ENCODE data around the gene HNRNPL. TPM values are rescaled to one million over a fixed set of nuclear protein-coding genes. Genes with fewer than 3 reads are reported as not detected.

HNRNPL gene
- total RNA-seq, 6 experiments from 2014 or later, result 89.5 to 157 (median 102) TPM

DNA sequence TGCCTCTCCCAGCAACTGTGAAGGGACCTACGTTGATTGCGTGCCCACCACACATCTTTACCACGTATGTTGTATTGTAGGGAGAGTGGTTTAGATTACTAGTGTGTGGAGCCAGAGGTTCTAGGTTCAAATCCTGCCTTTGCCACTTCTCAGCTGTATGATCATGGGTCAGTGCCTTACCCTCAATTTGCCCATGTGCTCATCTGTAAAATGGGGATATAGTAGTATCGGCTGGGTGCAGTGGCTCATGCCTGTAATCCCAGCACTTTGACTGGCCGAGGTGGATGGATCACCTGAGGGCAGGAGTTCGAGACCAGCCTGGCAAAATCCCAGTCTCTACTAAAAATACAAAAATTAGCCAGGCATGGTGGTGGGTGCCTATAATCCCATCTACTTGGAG lies 36.5 kb downstream of the HNRNPL start:
- H3K27ac ChIP-seq, result peak overlapping the region in 1 of 3 donors; percentile 38
- no peak overlapping the region for H3K4me3 ChIP-seq

DNA sequence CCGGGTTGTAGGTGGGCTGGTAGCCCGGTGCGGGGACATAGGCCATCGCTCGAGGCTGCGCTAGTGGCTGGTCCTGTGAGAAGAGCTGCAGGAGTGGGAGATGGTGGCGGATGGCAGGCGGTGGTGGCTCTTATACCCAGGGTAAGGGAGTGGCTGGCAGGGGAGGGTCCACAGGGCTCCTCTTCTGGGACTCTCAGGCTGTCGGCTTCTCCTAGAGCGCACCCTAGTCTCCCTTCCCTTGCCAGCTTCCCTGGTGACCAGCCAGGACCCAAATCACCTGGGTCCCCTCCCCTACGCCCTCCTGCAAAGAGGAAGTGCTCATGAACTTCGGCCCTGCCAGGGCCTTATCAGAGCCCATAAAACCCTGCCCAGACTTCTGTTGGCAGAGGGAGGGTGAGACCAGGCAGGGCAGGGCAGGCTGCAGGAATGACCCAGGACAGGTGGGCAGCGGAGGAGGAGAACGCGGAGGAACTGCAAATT lies 36.9 kb downstream of the HNRNPL start, which contains the start of gene LGALS4:
LGALS4 (minus strand) TSS at position 105 of the 480 bp plus-strand sequence; CDS start at position 46, 59 bp downstream.
- peak in 2 of 4 donors; percentile 23 to 30 for TF ChIP-seq CTCF (IDR thresholded peaks at IDR 0.05)
- TF ChIP-seq POLR2A (IDR thresholded peaks at IDR 0.05), result peak; percentile 86
- Histone ChIP-seq H3K27me3 (no peaks in the 10 kb centered on the region), H3K36me3 (peaks cover 0 to 29% (median 13%) of the 10 kb centered on the region in 4 donors), H3K4me3 (peak within 1 kb of the TSS; percentile 4 to 42 (median 37)), H3K4me1 (peaks cover 0 to 14% (median 4%) of the 10 kb centered on the region in 4 donors), H3K9me3 (no peaks in the 10 kb centered on the region), H3K27ac (peak within 1 kb of the TSS; percentile 24 to 38 (median 29))
- DNase-seq (peak; percentile 89 to 95 (median 91)), ATAC-seq (peak; percentile 92 to 97 (median 94))
- intact Hi-C loops (cut with DNase I), result loop anchor here in 1 of 2 donors (10.0 kb wide), 1 partner anchor 88 kb away; no protein-coding TSS in a partner anchor
- WGBS (ENCODE audit: insufficient coverage, low coverage, low lambda C conversion rate, missing lambda C conversion rate), result 20% methylated on average over 4 of the region's 15 CpGs

More for the DNA sequence above, 36.5 kb downstream of the HNRNPL start:
- peak in 1 of 3 donors; percentile 20 for DNase-seq
- no peaks in the 10 kb centered on the region for H3K9me3 ChIP-seq
- H3K36me3 ChIP-seq, result peaks cover 0 to 33% (median 13%) of the 10 kb centered on the region in 4 donors
- 50% methylated on average over 6 of the region's 6 CpGs for WGBS (ENCODE audit: insufficient coverage, low coverage, low lambda C conversion rate, missing lambda C conversion rate)
- intact Hi-C loops (cut with DNase I), result loop anchor here in 1 of 2 donors (10.0 kb wide), 1 partner anchor 89 kb away; no protein-coding TSS in a partner anchor
- no peak for TF ChIP-seq POLR2A (IDR thresholded peaks at IDR 0.05)
- TF ChIP-seq CTCF (IDR thresholded peaks at IDR 0.05), result no peak
- peaks cover 0 to 14% (median 4%) of the 10 kb centered on the region in 4 donors for H3K4me1 ChIP-seq
- no peaks in the 10 kb centered on the region for H3K27me3 ChIP-seq
- ATAC-seq, result no peak

- ATAC-seq, result peak in 2 of 4 donors; percentile 13 to 19
- 48% methylated on average over 11 of the region's 18 CpGs for WGBS (ENCODE audit: insufficient coverage, low coverage, low lambda C conversion rate, missing lambda C conversion rate)
- intact Hi-C loops (cut with DNase I), result loop anchor here in 1 of 2 donors (10.0 kb wide), 1 partner anchor 87 kb away; no protein-coding TSS in a partner anchor
These were observed 37.6 kb downstream of the HNRNPL start for GRCh38 chr19:38812009-38812840.

More at GRCh38 chr19:38812009-38812840, 37.6 kb downstream of the HNRNPL start:
- TF ChIP-seq POLR2A (IDR thresholded peaks at IDR 0.05) (no peak), CTCF (IDR thresholded peaks at IDR 0.05) (no peak)
- peak overlapping the region; percentile 21 to 29 (median 24) for H3K27ac ChIP-seq
- H3K27me3 ChIP-seq, result no peaks in the 10 kb centered on the region
- H3K4me1 ChIP-seq, result peaks cover 0 to 14% (median 4%) of the 10 kb centered on the region in 4 donors
- H3K9me3 ChIP-seq, result no peaks in the 10 kb centered on the region
- peak in 1 of 3 donors; percentile 53 for DNase-seq
- peaks cover 0 to 23% (median 11%) of the 10 kb centered on the region in 4 donors for H3K36me3 ChIP-seq
- peak overlapping the region; percentile 4 to 42 (median 37) for H3K4me3 ChIP-seq
